Activated CD4-positive, alpha-beta T cell treated with anti-CD3 and anti-CD28 coated beads, Interleukin-2, amount 50 U/mL, for 1 hour (primary cell): ENCODE results near the gene CDKN3.
"Not testable (repeated sequence)": the region's sequence is repeated elsewhere in the genome, so short reads cannot be mapped to it uniquely, and the experiment has no call there.

Experiments used
- DNase-seq: peaks from one replicate; pipeline ENCODE4 v3.0.0-alpha.2; 2020

Gene CDKN3

GRCh38 chr14:54370323-54371198 is 26.2 kb upstream of the CDKN3 start:
- DNase-seq, result no peak

- DNase-seq, result no peak
Observed at GRCh38 chr14:54374117-54374884, 22.5 kb upstream of the CDKN3 start.

GRCh38 chr14:54377501-54377900 is 19.3 kb upstream of the CDKN3 start:
- no peak for DNase-seq

- DNase-seq, result not testable (repeated sequence)
Observed at GRCh38 chr14:54378893-54379292, 17.9 kb upstream of the CDKN3 start.

GRCh38 chr14:54380558-54380957 is 16.2 kb upstream of the CDKN3 start:
- not testable (repeated sequence) for DNase-seq

- no peak for DNase-seq
Observed at GRCh38 chr14:54381821-54382220, 15.0 kb upstream of the CDKN3 start.

GRCh38 chr14:54383835-54384234 is 13.0 kb upstream of the CDKN3 start:
- no peak for DNase-seq

- no peak for DNase-seq
Observed at GRCh38 chr14:54385556-54385955, 11.3 kb upstream of the CDKN3 start.

- DNase-seq, result no peak
Observed at GRCh38 chr14:54387328-54387727, 9.5 kb upstream of the CDKN3 start.

GRCh38 chr14:54392131-54392859 is 4.5 kb upstream of the CDKN3 start:
- DNase-seq, result no peak

- not testable (repeated sequence) for DNase-seq
Observed at GRCh38 chr14:54392986-54393884, 3.6 kb upstream of the CDKN3 start.

GRCh38 chr14:54394596-54394995 is 2.2 kb upstream of the CDKN3 start:
- no peak for DNase-seq

GRCh38 chr14:54395284-54395683 is 1.5 kb upstream of the CDKN3 start:
- DNase-seq, result no peak

- no peak for DNase-seq
Observed at GRCh38 chr14:54395716-54396115, 1.1 kb upstream of the CDKN3 start.

GRCh38 chr14:54396183-54396492 is 669 bp upstream of the CDKN3 start:
- no peak for DNase-seq

- no peak for DNase-seq
Observed at GRCh38 chr14:54399560-54399959, 2.8 kb downstream of the CDKN3 start.

- not testable (repeated sequence) for DNase-seq
Observed at GRCh38 chr14:54403401-54404005, 6.7 kb downstream of the CDKN3 start.

- no peak for DNase-seq
Observed at GRCh38 chr14:54410215-54410614, 13.4 kb downstream of the CDKN3 start.

- DNase-seq, result no peak
Observed at GRCh38 chr14:54411371-54411770, 14.6 kb downstream of the CDKN3 start.

GRCh38 chr14:54420478-54421142 is 23.8 kb downstream of the CDKN3 start:
- peak; percentile 13 for DNase-seq

- no peak for DNase-seq
Observed at GRCh38 chr14:54423991-54424390, 27.2 kb downstream of the CDKN3 start.
